A549 (cell line): Measurements from ENCODE around the gene SLC66A2. TPM values are rescaled to one million over a fixed set of nuclear protein-coding genes. Genes with fewer than 3 reads are reported as not detected.

ENCODE experiments used
- ATAC-seq, 2 experiments: fragments of 200-7000 bp in 1 of 2; fragments of >200 bp in 1 of 2; cut with Nextera tagmentation in 1 of 2; cut with Tn5 transposase in 1 of 2; 3 replicates each; pipeline versions ENCODE4 v1.8.0 to v1.9.1; 2018 to 2020; ENCODE audit warnings: mild to moderate bottlenecking in 1 of 2, moderate library complexity in 1 of 2
- CTCF ChIA-PET: fragments of 300-600 bp; sonication (Branson Sonifier 250); formaldehyde crosslinking; extraction: SDS; loops from one replicate; lab custom pipeline; 2021; ENCODE audit warnings: antibody characterized with exemption, inconsistent platforms; lab: Yijun Ruan, JAX
- POLR2A ChIA-PET: fragments of 350-600 bp; formaldehyde crosslinking; extraction: SDS; loops from one replicate; lab custom pipeline; 2021; ENCODE audit warnings: antibody characterized with exemption, inconsistent platforms; lab: Yijun Ruan, JAX
- DNase-seq, 2 experiments: peaks; one replicate each; pipeline versions ENCODE4 v3.0.0 to v3.0.0-alpha.2; 2011 to 2016; ENCODE audit warnings: low read depth in 1 of 2, low spot score in 1 of 2
- FAIRE-seq: peaks from 2 replicates; lab custom pipeline; 2011; peaks lifted over from hg19 to GRCh38; lab: Jason Lieb, UNC
- H3K27ac ChIP-seq, 2 experiments: fragments of >200 bp; sonication (Bioruptor Twin); formaldehyde crosslinking; 3 replicates each; pipeline ENCODE4 v1.5.1; 2016 to 2017
- H3K4me1 ChIP-seq: fragments of >200 bp; sonication (Bioruptor Twin); formaldehyde crosslinking; 3 replicates; pipeline ENCODE4 v1.6.1; 2016
- H3K4me2 ChIP-seq: fragments of >200 bp; sonication (Bioruptor Twin); formaldehyde crosslinking; 3 replicates; pipeline ENCODE4 v1.6.1; 2016
- H3K4me3 ChIP-seq: fragments of >200 bp; sonication (Bioruptor Twin); formaldehyde crosslinking; 3 replicates; pipeline ENCODE4 v1.5.1; 2016
- H3K9me3 ChIP-seq: fragments of >200 bp; sonication (Bioruptor Twin); formaldehyde crosslinking; 3 replicates; pipeline ENCODE4 v1.6.1; 2016
- BHLHE40 ChIP-seq: IDR thresholded peaks from 2 replicates; pipeline ENCODE4 v1.6.1; 2012; ENCODE audit warnings: low read depth, low read length, inconsistent platforms
- CHD4 ChIP-seq: fragments of 200-600 bp; sonication (generic); IDR thresholded peaks from 2 replicates; pipeline ENCODE4 v1.6.1; 2016; ENCODE audit warnings: antibody characterized with exemption, mild to moderate bottlenecking, borderline replicate concordance
- EHF ChIP-seq: fragments of 250-450 bp; sonication (Bioruptor Pico); IDR thresholded peaks from 2 replicates; pipeline ENCODE4 v1.5.0; 2020; ENCODE audit warnings: mild to moderate bottlenecking
- ESRRA ChIP-seq: fragments of 150-350 bp; IDR thresholded peaks from 2 replicates; pipeline ENCODE4 v1.6.1; 2014; ENCODE audit warnings: mild to moderate bottlenecking, low read length, borderline replicate concordance
- FOSB ChIP-seq: fragments of 250-450 bp; sonication (Bioruptor Pico); IDR thresholded peaks from 2 replicates; pipeline ENCODE4 v1.5.0; 2020; ENCODE audit warnings: mild to moderate bottlenecking, moderate library complexity
- FOXS1 ChIP-seq: fragments of 250-450 bp; sonication (Bioruptor Pico); IDR thresholded peaks from 2 replicates; pipeline ENCODE4 v1.5.0; 2020; ENCODE audit warnings: mild to moderate bottlenecking, moderate library complexity
- GATA3 ChIP-seq: IDR thresholded peaks from 2 replicates; pipeline ENCODE4 v1.6.1; 2012; ENCODE audit warnings: borderline replicate concordance
- JUNB ChIP-seq: fragments of >200 bp; sonication (Bioruptor Twin); formaldehyde crosslinking; IDR thresholded peaks from 2 replicates; pipeline ENCODE4 v1.6.1; 2016
- MAFK ChIP-seq: fragments of 450-650 bp; IDR thresholded peaks from 2 replicates; pipeline ENCODE4 v1.6.1; 2014; ENCODE audit not compliant: partially characterized antibody
- MAX ChIP-seq: IDR thresholded peaks from 2 replicates; pipeline ENCODE4 v1.6.1; 2012
- NPAS2 ChIP-seq: fragments of 250-450 bp; sonication (Bioruptor Pico); IDR thresholded peaks from 2 replicates; pipeline ENCODE4 v1.8.0; 2022; ENCODE audit warnings: mild to moderate bottlenecking, moderate library complexity, borderline replicate concordance
- POLR2A ChIP-seq: IDR thresholded peaks from 2 replicates; pipeline ENCODE4 v1.6.1; 2012; ENCODE audit warnings: mild to moderate bottlenecking, low read length
- RAD21 ChIP-seq, 2 experiments: fragments of >200 bp in 1 of 2; sonication (Bioruptor Twin) in 1 of 2; formaldehyde crosslinking in 1 of 2; IDR thresholded peaks in 1 of 2; conservative IDR thresholded peaks in 1 of 2; 2 replicates in 1 of 2; 3 replicates in 1 of 2; pipeline ENCODE4 v1.6.1; 2012 to 2018; ENCODE audit warnings: inconsistent platforms in 1 of 2
- RCOR1 ChIP-seq: fragments of 150-350 bp; IDR thresholded peaks from 2 replicates; pipeline ENCODE4 v1.6.1; 2014; ENCODE audit warnings: antibody characterized with exemption, low read length, low read depth
- RFX5 ChIP-seq: fragments of 450-650 bp; IDR thresholded peaks from 2 replicates; pipeline ENCODE4 v1.7.1; 2014; ENCODE audit warnings: antibody characterized with exemption, mild to moderate bottlenecking, moderate library complexity
- ZFP36 ChIP-seq: fragments of 450-650 bp; IDR thresholded peaks from 2 replicates; pipeline ENCODE4 v1.6.1; 2014; ENCODE audit warnings: borderline replicate concordance; ENCODE audit not compliant: partially characterized antibody
- ZNF302 ChIP-seq: fragments of 250-450 bp; sonication (Bioruptor Pico); IDR thresholded peaks from 2 replicates; pipeline ENCODE4 v1.9.0; 2021; ENCODE audit warnings: inconsistent platforms, mild to moderate bottlenecking, moderate library complexity
- WGBS: methylation state at CpG from one replicate; pipeline ENCODE4 v1.1.6; 2017; ENCODE audit errors: missing lambda C conversion rate; 5-methylcytosine and 5-hydroxymethylcytosine counted together
- polyA plus RNA-seq, 4 experiments: library from polyadenylated mRNA; depleted of rRNA in 3 of 4; stranded (reverse); fragments of >200 nt; fragmentation: RNase III in 1 of 4; extraction: RNeasy Plus Mini Kit Qiagen cat#74134 plus additional on column Dnase treatment in 1 of 4; gene quantifications; 2 replicates in 3 of 4; 3 replicates in 1 of 4; pipeline ENCODE4 v1.2.3, GENCODE V29; 2011 to 2017
- TF ChIP-seq, protein P1 (sequence below): fragments of >200 bp; sonication (Bioruptor Twin); formaldehyde crosslinking; IDR thresholded peaks from 3 replicates; pipeline ENCODE4 v1.5.1; 2016
- TF ChIP-seq, protein P2 (sequence below): fragments of 150-350 bp; IDR thresholded peaks from 2 replicates; pipeline ENCODE4 v1.6.1; 2014; ENCODE audit warnings: low read depth, mild to moderate bottlenecking, low read length
- TF ChIP-seq, protein P3 (sequence below): fragments of 200-600 bp; sonication (generic); IDR thresholded peaks from 2 replicates; pipeline ENCODE4 v1.6.1; 2016; ENCODE audit warnings: antibody characterized with exemption, mild to moderate bottlenecking, moderate library complexity

The SLC66A2 gene
- polyA plus RNA-seq, 2 of the 4 experiments (the other 2 are of a cell fraction): 4.8 to 11.5 TPM

DNA sequence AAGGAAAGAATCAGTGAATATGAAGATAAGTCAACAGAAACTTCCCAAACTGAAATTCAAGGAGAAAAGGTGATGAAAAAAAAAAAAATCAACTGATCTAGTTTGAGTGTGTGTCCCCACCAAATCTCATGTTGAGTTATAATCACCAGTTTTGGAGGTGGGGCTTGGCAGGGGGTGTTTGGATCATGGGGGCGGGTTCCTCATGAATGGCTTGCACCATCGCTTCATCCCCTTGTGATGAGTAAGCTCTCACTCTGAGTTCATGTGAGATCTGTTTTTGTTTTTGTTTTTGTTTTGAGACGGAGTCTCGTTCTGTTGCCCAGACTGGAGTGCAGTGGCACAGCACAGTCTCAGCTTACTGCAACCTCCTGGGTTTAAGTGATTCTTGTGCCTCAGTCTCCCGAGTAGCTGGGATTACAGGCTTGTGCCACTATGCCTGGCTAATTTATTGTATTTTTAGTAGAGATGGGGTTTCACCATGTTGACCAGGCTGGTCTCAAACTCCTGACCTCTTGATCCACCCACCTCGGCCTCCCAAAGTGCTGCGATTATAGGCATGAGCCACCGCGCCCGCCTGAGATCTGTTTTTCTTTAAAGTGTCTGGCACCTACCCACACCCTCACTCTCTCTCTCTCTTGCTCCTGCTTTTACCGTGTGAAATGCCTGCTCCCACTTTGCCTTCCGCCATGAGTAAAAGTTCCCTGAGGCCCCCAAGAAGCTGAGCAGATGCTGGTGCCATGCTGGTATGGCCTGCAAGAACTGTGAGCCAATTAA lies 4.0 kb upstream of the SLC66A2 start (continued):
- TF ChIP-seq GATA3: no peak

DNA sequence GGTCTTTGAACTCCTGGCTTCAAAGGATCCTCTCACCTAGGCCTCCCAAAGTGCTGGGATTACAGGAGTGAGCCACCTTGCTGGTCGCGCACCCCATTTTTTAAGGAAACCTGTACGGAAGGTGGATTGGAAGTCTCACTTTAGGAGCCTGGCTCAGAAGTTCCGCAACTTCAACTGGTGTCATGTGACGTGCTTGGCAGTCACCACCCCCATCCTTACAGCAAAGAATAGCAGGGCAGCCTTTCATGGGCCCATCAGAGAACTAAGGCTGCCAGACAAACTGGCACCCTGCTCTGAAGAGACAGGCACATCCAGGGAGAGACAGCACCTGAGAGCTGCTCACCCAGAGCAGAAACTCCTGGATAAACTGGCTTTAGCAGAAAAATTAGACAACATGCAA lies 3.3 kb upstream of the SLC66A2 start:
- TF ChIP-seq ESRRA: no peak
- TF ChIP-seq, protein P1, sequence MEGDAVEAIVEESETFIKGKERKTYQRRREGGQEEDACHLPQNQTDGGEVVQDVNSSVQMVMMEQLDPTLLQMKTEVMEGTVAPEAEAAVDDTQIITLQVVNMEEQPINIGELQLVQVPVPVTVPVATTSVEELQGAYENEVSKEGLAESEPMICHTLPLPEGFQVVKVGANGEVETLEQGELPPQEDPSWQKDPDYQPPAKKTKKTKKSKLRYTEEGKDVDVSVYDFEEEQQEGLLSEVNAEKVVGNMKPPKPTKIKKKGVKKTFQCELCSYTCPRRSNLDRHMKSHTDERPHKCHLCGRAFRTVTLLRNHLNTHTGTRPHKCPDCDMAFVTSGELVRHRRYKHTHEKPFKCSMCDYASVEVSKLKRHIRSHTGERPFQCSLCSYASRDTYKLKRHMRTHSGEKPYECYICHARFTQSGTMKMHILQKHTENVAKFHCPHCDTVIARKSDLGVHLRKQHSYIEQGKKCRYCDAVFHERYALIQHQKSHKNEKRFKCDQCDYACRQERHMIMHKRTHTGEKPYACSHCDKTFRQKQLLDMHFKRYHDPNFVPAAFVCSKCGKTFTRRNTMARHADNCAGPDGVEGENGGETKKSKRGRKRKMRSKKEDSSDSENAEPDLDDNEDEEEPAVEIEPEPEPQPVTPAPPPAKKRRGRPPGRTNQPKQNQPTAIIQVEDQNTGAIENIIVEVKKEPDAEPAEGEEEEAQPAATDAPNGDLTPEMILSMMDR: no peak
- no peak for TF ChIP-seq GATA3
- TF ChIP-seq MAX: no peak
- TF ChIP-seq POLR2A: no peak
- no peak for TF ChIP-seq FOXS1
- TF ChIP-seq RCOR1: no peak
- TF ChIP-seq EHF: no peak
- FAIRE-seq (no peak), ATAC-seq (no peak), DNase-seq (no peak)
- ChIA-PET POLR2A (no interaction called here), CTCF (no interaction called here)
- no peak overlapping the region for H3K4me2 ChIP-seq
- H3K27ac ChIP-seq: no peak overlapping the region
- 87% methylated on average over 2 of the region's 5 CpGs for WGBS
- H3K4me3 ChIP-seq: no peak overlapping the region
- no peaks in the 10 kb centered on the region; the same call in 2 of the 3 replicates for H3K4me1 ChIP-seq
- no peaks in the 10 kb centered on the region for H3K9me3 ChIP-seq

DNA sequence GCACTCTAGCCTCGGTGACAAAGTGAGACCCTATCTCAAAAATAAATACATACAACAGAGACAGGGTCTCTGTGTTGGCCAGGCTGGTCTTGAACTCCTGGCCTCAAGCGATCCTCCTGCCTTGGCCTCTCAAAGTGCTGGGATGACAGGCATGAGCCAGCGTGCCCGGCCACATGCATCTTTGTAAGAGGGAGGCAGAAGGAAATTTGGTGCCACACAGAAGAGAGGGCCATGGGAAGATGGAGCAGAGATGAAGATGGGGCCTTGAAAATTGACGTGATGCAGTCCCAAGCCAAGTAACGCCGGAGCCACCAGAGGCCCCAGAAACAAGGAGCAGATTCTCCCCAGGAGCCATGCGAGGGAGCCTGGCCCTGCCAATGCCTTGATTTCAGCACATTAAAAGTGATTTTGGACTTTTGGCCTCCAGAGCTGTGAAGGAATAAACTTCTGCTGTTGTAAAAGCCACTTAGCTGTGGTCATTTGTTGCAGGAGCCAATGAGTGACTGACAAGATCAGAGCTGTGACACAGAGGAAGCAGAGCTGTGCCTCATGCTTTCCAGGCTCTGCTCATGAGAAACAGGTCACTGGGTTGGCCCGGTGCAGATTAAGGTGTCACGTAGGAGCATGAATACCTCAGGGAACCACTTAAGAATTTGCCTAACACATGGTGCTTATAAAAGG lies 2.7 kb upstream of the SLC66A2 start:
- DNase-seq (no peak), ATAC-seq (no peak), FAIRE-seq (no peak)
- CTCF ChIA-PET: no interaction called here
- H3K9me3 ChIP-seq: no peaks in the 10 kb centered on the region
- WGBS: 89% methylated on average over 8 of the region's 10 CpGs
- H3K4me2 ChIP-seq: no peak overlapping the region
- POLR2A ChIA-PET: no interaction called here
- no peaks in the 10 kb centered on the region; the same call in 2 of the 3 replicates for H3K4me1 ChIP-seq
- TF ChIP-seq MAFK (no peak), NPAS2 (CRISPR knock-in tag) (no peak), RFX5 (no peak), JUNB (no peak), CHD4 (no peak), FOSB (no peak), EHF (no peak), FOXS1 (no peak), POLR2A (no peak), BHLHE40 (no peak), ZNF302 (no peak), ZFP36 (no peak), RAD21 (conservative IDR thresholded peaks at IDR 0.05 in 1 of 2, IDR thresholded peaks at IDR 0.05 in 1 of 2) (no peak)
- TF ChIP-seq, protein P2, sequence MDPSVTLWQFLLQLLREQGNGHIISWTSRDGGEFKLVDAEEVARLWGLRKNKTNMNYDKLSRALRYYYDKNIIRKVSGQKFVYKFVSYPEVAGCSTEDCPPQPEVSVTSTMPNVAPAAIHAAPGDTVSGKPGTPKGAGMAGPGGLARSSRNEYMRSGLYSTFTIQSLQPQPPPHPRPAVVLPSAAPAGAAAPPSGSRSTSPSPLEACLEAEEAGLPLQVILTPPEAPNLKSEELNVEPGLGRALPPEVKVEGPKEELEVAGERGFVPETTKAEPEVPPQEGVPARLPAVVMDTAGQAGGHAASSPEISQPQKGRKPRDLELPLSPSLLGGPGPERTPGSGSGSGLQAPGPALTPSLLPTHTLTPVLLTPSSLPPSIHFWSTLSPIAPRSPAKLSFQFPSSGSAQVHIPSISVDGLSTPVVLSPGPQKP: no peak
- TF ChIP-seq, protein P3, sequence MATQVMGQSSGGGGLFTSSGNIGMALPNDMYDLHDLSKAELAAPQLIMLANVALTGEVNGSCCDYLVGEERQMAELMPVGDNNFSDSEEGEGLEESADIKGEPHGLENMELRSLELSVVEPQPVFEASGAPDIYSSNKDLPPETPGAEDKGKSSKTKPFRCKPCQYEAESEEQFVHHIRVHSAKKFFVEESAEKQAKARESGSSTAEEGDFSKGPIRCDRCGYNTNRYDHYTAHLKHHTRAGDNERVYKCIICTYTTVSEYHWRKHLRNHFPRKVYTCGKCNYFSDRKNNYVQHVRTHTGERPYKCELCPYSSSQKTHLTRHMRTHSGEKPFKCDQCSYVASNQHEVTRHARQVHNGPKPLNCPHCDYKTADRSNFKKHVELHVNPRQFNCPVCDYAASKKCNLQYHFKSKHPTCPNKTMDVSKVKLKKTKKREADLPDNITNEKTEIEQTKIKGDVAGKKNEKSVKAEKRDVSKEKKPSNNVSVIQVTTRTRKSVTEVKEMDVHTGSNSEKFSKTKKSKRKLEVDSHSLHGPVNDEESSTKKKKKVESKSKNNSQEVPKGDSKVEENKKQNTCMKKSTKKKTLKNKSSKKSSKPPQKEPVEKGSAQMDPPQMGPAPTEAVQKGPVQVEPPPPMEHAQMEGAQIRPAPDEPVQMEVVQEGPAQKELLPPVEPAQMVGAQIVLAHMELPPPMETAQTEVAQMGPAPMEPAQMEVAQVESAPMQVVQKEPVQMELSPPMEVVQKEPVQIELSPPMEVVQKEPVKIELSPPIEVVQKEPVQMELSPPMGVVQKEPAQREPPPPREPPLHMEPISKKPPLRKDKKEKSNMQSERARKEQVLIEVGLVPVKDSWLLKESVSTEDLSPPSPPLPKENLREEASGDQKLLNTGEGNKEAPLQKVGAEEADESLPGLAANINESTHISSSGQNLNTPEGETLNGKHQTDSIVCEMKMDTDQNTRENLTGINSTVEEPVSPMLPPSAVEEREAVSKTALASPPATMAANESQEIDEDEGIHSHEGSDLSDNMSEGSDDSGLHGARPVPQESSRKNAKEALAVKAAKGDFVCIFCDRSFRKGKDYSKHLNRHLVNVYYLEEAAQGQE: no peak
- no peak overlapping the region for H3K27ac ChIP-seq
- no peak overlapping the region for H3K4me3 ChIP-seq
